ENCODE measurements around the gene DNAJC30.
"Not testable (repeated sequence)": the region's sequence is repeated elsewhere in the genome, so short reads cannot be mapped to it uniquely, and the experiment has no call there.

The DNAJC30 gene

GRCh38 chr7:73655309-73655708, 27.9 kb downstream of the DNAJC30 start:
- not testable (repeated sequence) for DNase-seq (ENCODE audit: extremely low spot score, insufficient read length, low read depth); FAIRE-seq

GRCh38 chr7:73652541-73652949, 30.7 kb downstream of the DNAJC30 start:
- DNase-seq (ENCODE audit: extremely low spot score, insufficient read length, low read depth) (no peak), FAIRE-seq (no peak)

GRCh38 chr7:73650524-73650923, 32.7 kb downstream of the DNAJC30 start:
- no peak for FAIRE-seq

GRCh38 chr7:73649576-73649975, 33.7 kb downstream of the DNAJC30 start:
- no peak for FAIRE-seq
- DNase-seq (ENCODE audit: extremely low spot score, insufficient read length, low read depth), result no peak

More at GRCh38 chr7:73650524-73650923, 32.7 kb downstream of the DNAJC30 start:
- DNase-seq (ENCODE audit: extremely low spot score, insufficient read length, low read depth), result no peak

GRCh38 chr7:73648593-73649332, 34.5 kb downstream of the DNAJC30 start:
- DNase-seq (ENCODE audit: extremely low spot score, insufficient read length, low read depth) (no peak), FAIRE-seq (no peak)

- DNase-seq (ENCODE audit: extremely low spot score, insufficient read length, low read depth) (no peak), FAIRE-seq (no peak)
Observed at GRCh38 chr7:73647725-73648592, 35.3 kb downstream of the DNAJC30 start.

GRCh38 chr7:73646785-73647724, 36.2 kb downstream of the DNAJC30 start:
- DNase-seq (ENCODE audit: extremely low spot score, insufficient read length, low read depth) (no peak), FAIRE-seq (no peak)

GRCh38 chr7:73645643-73646174, 37.5 kb downstream of the DNAJC30 start:
- no peak for FAIRE-seq
- DNase-seq (ENCODE audit: extremely low spot score, insufficient read length, low read depth), result no peak

GRCh38 chr7:73644688-73645286, 38.5 kb downstream of the DNAJC30 start:
- FAIRE-seq, result no peak

GRCh38 chr7:73642834-73643233, 40.4 kb downstream of the DNAJC30 start:
- FAIRE-seq (no peak), DNase-seq (ENCODE audit: extremely low spot score, insufficient read length, low read depth) (no peak)

More at GRCh38 chr7:73644688-73645286, 38.5 kb downstream of the DNAJC30 start:
- no peak for DNase-seq (ENCODE audit: extremely low spot score, insufficient read length, low read depth)

GRCh38 chr7:73638911-73639310, 44.3 kb downstream of the DNAJC30 start:
- FAIRE-seq (no peak), DNase-seq (ENCODE audit: extremely low spot score, insufficient read length, low read depth) (no peak)

- no peak for FAIRE-seq
- DNase-seq (ENCODE audit: extremely low spot score, insufficient read length, low read depth), result no peak
Observed at GRCh38 chr7:73635428-73636200, 47.6 kb downstream of the DNAJC30 start.

- DNase-seq (ENCODE audit: extremely low spot score, insufficient read length, low read depth), result no peak
- no peak for FAIRE-seq
Observed at GRCh38 chr7:73633844-73634243, 49.4 kb downstream of the DNAJC30 start.

GRCh38 chr7:73633323-73633722, 49.9 kb downstream of the DNAJC30 start:
- no peak for FAIRE-seq

GRCh38 chr7:73631558-73631957, 51.7 kb downstream of the DNAJC30 start:
- DNase-seq (ENCODE audit: extremely low spot score, insufficient read length, low read depth) (no peak), FAIRE-seq (no peak)

More at GRCh38 chr7:73633323-73633722, 49.9 kb downstream of the DNAJC30 start:
- no peak for DNase-seq (ENCODE audit: extremely low spot score, insufficient read length, low read depth)

Data from GM18507 (cell line).